PC-3 (cell line): Measurements from ENCODE around the gene DUSP18. TPM values are rescaled to one million over a fixed set of nuclear protein-coding genes. Genes with fewer than 3 reads are reported as not detected.

Source experiments
- ATAC-seq: fragments of 200-7000 bp; cut with Tn5 transposase; 2 replicates; pipeline ENCODE4 v1.9.1; 2020; ENCODE audit warnings: mild to moderate bottlenecking, moderate library complexity
- BruUV-seq: library from RNA; stranded (reverse); fragments of 400-500 nt; replicated peaks from 2 replicates; lab custom pipeline; 2021; lab: Mats Ljungman, UMichigan
- CTCF ChIA-PET: fragments of 300-600 bp; sonication (Branson Sonifier 250); formaldehyde crosslinking; loops from one replicate; lab custom pipeline; 2022; ENCODE audit warnings: antibody characterized with exemption; lab: Charles Lee
- POLR2A ChIA-PET: fragments of 300-600 bp; sonication (Branson Sonifier 250); formaldehyde crosslinking; loops from one replicate; lab custom pipeline; 2022; ENCODE audit warnings: antibody characterized with exemption; ENCODE audit not compliant: unreplicated experiment; lab: Charles Lee
- DNase-seq: peaks from one replicate; pipeline ENCODE4 v3.0.0-alpha.2; 2015
- H2AFZ ChIP-seq: fragments of 300-600 bp; sonication (generic); 2 replicates; pipeline ENCODE4 v1.6.0; 2016; ENCODE audit warnings: antibody characterized with exemption, low read length
- H3F3A ChIP-seq: fragments of 300-600 bp; sonication (generic); one replicate; pipeline ENCODE4 v1.6.0; 2017; ENCODE audit warnings: antibody characterized with exemption, low read length, control low read depth, mild to moderate bottlenecking; ENCODE audit not compliant: unreplicated experiment
- H3K27ac ChIP-seq: fragments of 300-600 bp; sonication (generic); 2 replicates; pipeline ENCODE4 v1.5.1; 2016; ENCODE audit warnings: mild to moderate bottlenecking, low read length
- H3K27me3 ChIP-seq: fragments of 300-600 bp; sonication (generic); 2 replicates; pipeline ENCODE4 v1.6.1; 2016; ENCODE audit warnings: low read length, mixed read lengths
- H3K36me3 ChIP-seq: fragments of 300-600 bp; sonication (generic); 2 replicates; pipeline ENCODE4 v1.6.1; 2016; ENCODE audit warnings: low read depth, mixed run types, low read length, mixed read lengths
- H3K4me1 ChIP-seq: fragments of 300-600 bp; sonication (generic); 2 replicates; pipeline ENCODE4 v1.5.1; 2016; ENCODE audit warnings: low read length; ENCODE audit not compliant: insufficient read depth
- H3K4me2 ChIP-seq: fragments of 300-600 bp; sonication (generic); 2 replicates; pipeline ENCODE4 v1.6.0; 2016; ENCODE audit warnings: low read length
- H3K4me3 ChIP-seq: fragments of 300-600 bp; sonication (generic); 2 replicates; pipeline ENCODE4 v1.5.1; 2016; ENCODE audit warnings: mild to moderate bottlenecking, low read length, mixed read lengths
- H3K79me2 ChIP-seq: fragments of 300-600 bp; sonication (generic); 2 replicates; pipeline ENCODE4 v1.6.1; 2017; ENCODE audit warnings: low read length, mixed read lengths
- H3K9ac ChIP-seq: fragments of 300-600 bp; sonication (generic); 2 replicates; pipeline ENCODE4 v1.6.0; 2016; ENCODE audit warnings: mild to moderate bottlenecking, low read length
- H3K9me2 ChIP-seq: fragments of 300-600 bp; sonication (generic); replicated peaks from 2 replicates; pipeline ENCODE4 v1.6.1; 2016; ENCODE audit warnings: mixed run types, low read length, mixed read lengths
- H3K9me3 ChIP-seq: fragments of 300-600 bp; sonication (generic); 2 replicates; pipeline ENCODE4 v1.6.1; 2016; ENCODE audit warnings: low read length, mixed read lengths
- H4K20me1 ChIP-seq: fragments of 300-600 bp; sonication (generic); 2 replicates; pipeline ENCODE4 v1.6.1; 2016; ENCODE audit warnings: low read length, mixed read lengths
- EZH2 ChIP-seq: fragments of 300-600 bp; sonication (generic); IDR thresholded peaks from one replicate; pipeline ENCODE4 v1.6.1; 2017; ENCODE audit warnings: antibody characterized with exemption, mild to moderate bottlenecking, low read length; ENCODE audit not compliant: unreplicated experiment
- EZH2phosphoT487 ChIP-seq: fragments of 300-600 bp; sonication (generic); IDR thresholded peaks from 2 replicates; pipeline ENCODE4 v1.6.1; 2018; ENCODE audit warnings: mild to moderate bottlenecking, antibody characterized with exemption, low read length, borderline replicate concordance
- intact Hi-C: fragments of 100-400 bp; cut with micrococcal nuclease; formaldehyde crosslinking; loops from 2 replicates; pipeline ENCODE4 v1.9.0; 2023
- total RNA-seq: library from RNA; depleted of rRNA; stranded (reverse); fragments of >200 nt; gene quantifications from 2 replicates; pipeline ENCODE4 v1.2.3, GENCODE V29; 2014
- TF ChIP-seq, protein P1 (sequence below): fragments of 300-600 bp; sonication (generic); conservative IDR thresholded peaks from 2 replicates; pipeline ENCODE4 v1.5.1; 2017; ENCODE audit warnings: antibody characterized with exemption, low read depth, mild to moderate bottlenecking, low read length

The DUSP18 gene
- total RNA-seq, 1 experiment from 2014 or later = 7.7 TPM

DNA sequence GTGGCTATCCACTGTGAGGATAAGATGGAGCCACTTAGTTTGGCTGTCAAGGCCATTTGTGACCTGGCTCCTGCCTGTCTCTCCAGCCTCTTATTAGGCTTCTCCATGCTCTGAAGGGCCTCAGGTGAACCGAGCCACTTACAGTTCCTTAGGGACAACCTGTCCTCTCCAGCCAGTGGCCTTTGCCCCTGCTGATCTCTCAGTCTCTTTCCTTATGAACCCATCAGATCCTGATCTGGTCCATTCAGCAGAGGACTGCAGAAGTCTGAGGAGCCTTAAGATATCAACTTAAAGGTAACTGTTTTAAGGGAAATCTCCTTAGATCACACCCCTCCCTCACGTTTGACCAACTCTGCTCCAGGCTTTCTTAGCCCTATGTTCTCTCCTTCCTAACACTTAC, 2.4 kb downstream of the DUSP18 start:
- Histone ChIP-seq H3K4me2 (no peak overlapping the region), H3F3A (no peaks in the 10 kb centered on the region), H4K20me1 (no peaks in the 10 kb centered on the region), H3K9me3 (no peaks in the 10 kb centered on the region), H3K27me3 (no peaks in the 10 kb centered on the region), H3K4me1 (peaks cover 13% of the 10 kb centered on the region; the same call in 1 of the 2 replicates), H3K79me2 (no peaks in the 10 kb centered on the region), H3K4me3 (no peak overlapping the region), H3K9ac (no peak overlapping the region), H3K36me3 (no peaks in the 10 kb centered on the region), H3K9me2 (no peaks in the 10 kb centered on the region), H2AFZ (no peak overlapping the region), H3K27ac (no peak overlapping the region)
- BruUV-seq = no TSS peak
- ATAC-seq (no peak), DNase-seq (no peak)
- ChIA-PET CTCF (no interaction called here), POLR2A (no interaction called here)
- TF ChIP-seq EZH2 = no peak
- no peak for TF ChIP-seq EZH2phosphoT487
- TF ChIP-seq, protein P1, sequence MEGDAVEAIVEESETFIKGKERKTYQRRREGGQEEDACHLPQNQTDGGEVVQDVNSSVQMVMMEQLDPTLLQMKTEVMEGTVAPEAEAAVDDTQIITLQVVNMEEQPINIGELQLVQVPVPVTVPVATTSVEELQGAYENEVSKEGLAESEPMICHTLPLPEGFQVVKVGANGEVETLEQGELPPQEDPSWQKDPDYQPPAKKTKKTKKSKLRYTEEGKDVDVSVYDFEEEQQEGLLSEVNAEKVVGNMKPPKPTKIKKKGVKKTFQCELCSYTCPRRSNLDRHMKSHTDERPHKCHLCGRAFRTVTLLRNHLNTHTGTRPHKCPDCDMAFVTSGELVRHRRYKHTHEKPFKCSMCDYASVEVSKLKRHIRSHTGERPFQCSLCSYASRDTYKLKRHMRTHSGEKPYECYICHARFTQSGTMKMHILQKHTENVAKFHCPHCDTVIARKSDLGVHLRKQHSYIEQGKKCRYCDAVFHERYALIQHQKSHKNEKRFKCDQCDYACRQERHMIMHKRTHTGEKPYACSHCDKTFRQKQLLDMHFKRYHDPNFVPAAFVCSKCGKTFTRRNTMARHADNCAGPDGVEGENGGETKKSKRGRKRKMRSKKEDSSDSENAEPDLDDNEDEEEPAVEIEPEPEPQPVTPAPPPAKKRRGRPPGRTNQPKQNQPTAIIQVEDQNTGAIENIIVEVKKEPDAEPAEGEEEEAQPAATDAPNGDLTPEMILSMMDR = no peak
- intact Hi-C loops = loop anchor here (10.0 kb wide), 1 partner anchor 90 kb away; no protein-coding TSS in a partner anchor

DNA sequence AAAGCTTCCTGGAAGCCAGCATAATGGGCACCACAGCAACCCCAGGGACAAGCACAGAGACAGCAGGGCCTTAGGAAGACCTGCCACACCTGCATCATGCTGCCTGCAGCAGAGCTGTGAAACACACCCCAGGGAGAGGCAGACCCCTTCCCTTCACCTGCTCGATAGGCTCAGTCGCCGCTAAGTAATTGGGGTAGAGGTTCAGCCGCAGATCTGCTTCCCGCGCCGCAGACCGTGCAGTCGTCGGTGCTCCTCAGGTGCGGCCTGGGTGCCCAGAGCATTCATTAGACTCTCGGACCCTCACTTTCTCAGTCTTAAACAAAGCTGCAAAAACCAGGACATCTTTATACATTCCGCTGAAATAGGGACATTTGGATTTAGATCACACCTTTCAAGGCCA, 2.9 kb downstream of the DUSP18 start:
- no peak overlapping the region for H3K4me3 ChIP-seq
- intact Hi-C loops = loop anchor here (10.0 kb wide), 1 partner anchor 90 kb away; no protein-coding TSS in a partner anchor
- H2AFZ ChIP-seq = no peak overlapping the region
- no peak overlapping the region for H3K4me2 ChIP-seq
- peaks cover 13% of the 10 kb centered on the region; the same call in 1 of the 2 replicates for H3K4me1 ChIP-seq
- no peaks in the 10 kb centered on the region for H3K9me2 ChIP-seq
- no peaks in the 10 kb centered on the region for H3K9me3 ChIP-seq
- no TSS peak for BruUV-seq
- TF ChIP-seq, protein P1 = no peak
- TF ChIP-seq EZH2phosphoT487 (no peak), EZH2 (no peak)
- DNase-seq (no peak), ATAC-seq (no peak)
- no peaks in the 10 kb centered on the region for H3K79me2 ChIP-seq
- ChIA-PET CTCF (no interaction called here), POLR2A (no interaction called here)
- H3K36me3 ChIP-seq = no peaks in the 10 kb centered on the region
- no peaks in the 10 kb centered on the region for H3F3A ChIP-seq
- no peaks in the 10 kb centered on the region for H3K27me3 ChIP-seq
- H4K20me1 ChIP-seq = no peaks in the 10 kb centered on the region
- no peak overlapping the region for H3K9ac ChIP-seq
- no peak overlapping the region for H3K27ac ChIP-seq

DNA sequence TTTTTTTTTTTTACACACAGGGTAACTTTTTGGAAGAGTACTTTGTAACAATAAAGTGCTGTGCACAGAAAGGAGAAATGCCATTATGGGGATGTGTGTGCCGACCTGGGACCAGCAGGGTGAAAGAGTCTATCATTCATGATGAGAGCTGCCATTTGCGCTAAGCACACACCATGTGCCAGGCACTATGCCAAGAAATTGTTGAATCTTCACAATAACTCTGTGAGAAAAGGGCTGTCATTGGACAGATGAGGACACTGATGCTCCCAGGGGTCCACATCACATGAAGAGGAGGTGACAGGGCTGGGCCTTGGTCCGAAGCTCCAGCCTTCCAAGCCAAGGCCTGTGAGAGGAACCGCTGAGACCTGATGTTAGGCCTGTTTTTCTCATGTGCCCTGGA, 5.6 kb downstream of the DUSP18 start:
- peaks cover 5% of the 10 kb centered on the region; the same call in 1 of the 2 replicates for H3K4me1 ChIP-seq
- H3K9me2 ChIP-seq = no peaks in the 10 kb centered on the region
- no peaks in the 10 kb centered on the region for H3K27me3 ChIP-seq
- H3K79me2 ChIP-seq = no peaks in the 10 kb centered on the region
- no peaks in the 10 kb centered on the region for H3F3A ChIP-seq
- no peak for DNase-seq
- no peaks in the 10 kb centered on the region for H3K9me3 ChIP-seq
- BruUV-seq = no TSS peak
- H3K36me3 ChIP-seq = no peaks in the 10 kb centered on the region
- no peak overlapping the region for H2AFZ ChIP-seq
- H4K20me1 ChIP-seq = no peaks in the 10 kb centered on the region
- POLR2A ChIA-PET = no interaction called here
- no peak for TF ChIP-seq EZH2phosphoT487
- TF ChIP-seq, protein P1 = no peak
- no peak for TF ChIP-seq EZH2
- intact Hi-C loops = loop anchor here (10.0 kb wide), 1 partner anchor 93 kb away; no protein-coding TSS in a partner anchor
- H3K4me2 ChIP-seq = no peak overlapping the region
- H3K27ac ChIP-seq = no peak overlapping the region
- no peak for ATAC-seq
- H3K9ac ChIP-seq = no peak overlapping the region
- H3K4me3 ChIP-seq = no peak overlapping the region
- CTCF ChIA-PET = no interaction called here
